IMR-90 (cell line): ENCODE results near the gene CTAG1B. TPM values are rescaled to one million over a fixed set of nuclear protein-coding genes. Genes with fewer than 3 reads are reported as not detected.
A peak's percentile ranks its signal among the peaks of the same experiment; 100 is the strongest.

Experiments
- ATAC-seq: fragments of 200-7000 bp; cut with Tn5 transposase; 2 replicates; pipeline ENCODE4 v1.9.1; 2020; ENCODE audit warnings: low read depth, mild to moderate bottlenecking, moderate library complexity
- BruUV-seq: library from RNA; stranded (reverse); fragments of 400-500 nt; replicated peaks from 2 replicates; lab custom pipeline; 2021; lab: Mats Ljungman, UMichigan
- CTCF ChIA-PET: fragments of 300-600 bp; formaldehyde crosslinking; extraction: SDS; loops from one replicate; lab custom pipeline; 2021; ENCODE audit warnings: antibody characterized with exemption; lab: Yijun Ruan, JAX
- POLR2A ChIA-PET: fragments of 300-600 bp; sonication (Branson Sonifier 250); formaldehyde crosslinking; loops from one replicate; lab custom pipeline; 2022; ENCODE audit warnings: antibody characterized with exemption; ENCODE audit not compliant: unreplicated experiment; lab: Charles Lee
- DNase-seq: peaks from one replicate; pipeline ENCODE4 v3.0.0; 2013
- H2AFZ ChIP-seq: replicated peaks from 2 replicates; pipeline ENCODE3; 2013; ENCODE audit warnings: low read length, mild to moderate bottlenecking; ENCODE audit not compliant: poor library complexity
- H2AK5ac ChIP-seq: 2 replicates; pipeline ENCODE4 v1.6.1; 2013; ENCODE audit warnings: low read depth, low read length, inconsistent platforms
- H2AK9ac ChIP-seq: replicated peaks from 2 replicates; pipeline ENCODE3; 2013; ENCODE audit warnings: mild to moderate bottlenecking, low read depth, low read length, moderate library complexity; ENCODE audit not compliant: poor library complexity
- H2BK120ac ChIP-seq: 2 replicates; pipeline ENCODE4 v1.6.1; 2013; ENCODE audit warnings: low read depth, low read length, inconsistent platforms
- H2BK15ac ChIP-seq: 3 replicates; pipeline ENCODE4 v1.6.1; 2013; ENCODE audit warnings: low read depth, low read length, inconsistent platforms
- H2BK20ac ChIP-seq: 2 replicates; pipeline ENCODE4 v1.6.1; 2013; ENCODE audit warnings: low read depth, mild to moderate bottlenecking, inconsistent platforms, low read length, moderate library complexity
- H2BK5ac ChIP-seq: 2 replicates; pipeline ENCODE4 v1.6.1; 2013; ENCODE audit warnings: mild to moderate bottlenecking, low read depth, low read length, inconsistent platforms; ENCODE audit not compliant: poor library complexity, severe bottlenecking
- H3K14ac ChIP-seq: replicated peaks from 2 replicates; pipeline ENCODE4 v1.6.1; 2013; ENCODE audit warnings: low read depth, low read length, inconsistent platforms
- H3K18ac ChIP-seq: 2 replicates; pipeline ENCODE4 v1.6.1; 2013; ENCODE audit warnings: low read depth, low read length, control low read depth
- H3K23ac ChIP-seq: 2 replicates; pipeline ENCODE4 v1.6.1; 2013; ENCODE audit warnings: low read depth, low read length, inconsistent platforms
- H3K27ac ChIP-seq: 2 replicates; pipeline ENCODE4 v1.5.1; 2013; ENCODE audit warnings: mild to moderate bottlenecking, control low read depth, low read length; ENCODE audit not compliant: insufficient read depth
- H3K27me3 ChIP-seq: 2 replicates; pipeline ENCODE4 v1.6.1; 2013; ENCODE audit warnings: low read length; ENCODE audit not compliant: control insufficient read depth, insufficient read depth
- H3K36me3 ChIP-seq: 2 replicates; pipeline ENCODE4 v1.6.1; 2013; ENCODE audit warnings: low read length, mixed read lengths; ENCODE audit not compliant: control insufficient read depth, insufficient read depth
- H3K4ac ChIP-seq: 2 replicates; pipeline ENCODE4 v1.6.1; 2013; ENCODE audit warnings: low read depth, low read length, inconsistent platforms
- H3K4me1 ChIP-seq: 2 replicates; pipeline ENCODE4 v1.6.1; 2013; ENCODE audit warnings: low read length, mixed read lengths; ENCODE audit not compliant: control insufficient read depth, insufficient read depth
- H3K4me2 ChIP-seq: 2 replicates; pipeline ENCODE4 v1.6.1; 2013; ENCODE audit warnings: low read depth, mild to moderate bottlenecking, control low read depth, low read length, moderate library complexity
- H3K4me3 ChIP-seq: 2 replicates; pipeline ENCODE4 v1.5.1; 2013; ENCODE audit warnings: low read depth, mild to moderate bottlenecking, control low read depth, low read length, moderate library complexity; ENCODE audit not compliant: insufficient read depth
- H3K56ac ChIP-seq: 2 replicates; pipeline ENCODE4 v1.6.1; 2013; ENCODE audit warnings: low read length, inconsistent platforms; ENCODE audit not compliant: insufficient read depth; ENCODE audit errors: extremely low read depth
- H3K79me1 ChIP-seq, 2 experiments: 2 replicates each; pipeline ENCODE4 v1.6.1; 2013; ENCODE audit warnings: low read length in 2 of 2, inconsistent platforms in 1 of 2, low read depth in 1 of 2
- H3K9ac ChIP-seq: 2 replicates; pipeline ENCODE4 v1.6.1; 2013; ENCODE audit warnings: low read depth, low read length, control low read depth
- H3K9me1 ChIP-seq: 2 replicates; pipeline ENCODE4 v1.6.1; 2013; ENCODE audit warnings: low read length, inconsistent platforms; ENCODE audit not compliant: insufficient read depth
- H3K9me3 ChIP-seq: 2 replicates; pipeline ENCODE4 v1.6.1; 2013; ENCODE audit warnings: low read length; ENCODE audit not compliant: control insufficient read depth, insufficient read depth
- H4K20me1 ChIP-seq: 2 replicates; pipeline ENCODE4 v1.6.1; 2013; ENCODE audit warnings: low read length, inconsistent platforms; ENCODE audit not compliant: insufficient read depth
- H4K5ac ChIP-seq: 2 replicates; pipeline ENCODE4 v1.6.1; 2013; ENCODE audit warnings: mild to moderate bottlenecking, low read depth, low read length, control low read depth
- H4K8ac ChIP-seq, 2 experiments: 2 replicates each; pipeline ENCODE4 v1.6.1; 2013; ENCODE audit warnings: low read depth in 2 of 2, low read length in 2 of 2, control low read depth in 1 of 2, inconsistent platforms in 1 of 2
- H4K91ac ChIP-seq: 2 replicates; pipeline ENCODE4 v1.6.1; 2013; ENCODE audit warnings: low read depth, low read length, inconsistent platforms; ENCODE audit not compliant: insufficient read depth
- CEBPB ChIP-seq: IDR thresholded peaks from 2 replicates; pipeline ENCODE4 v1.6.1; 2012; ENCODE audit warnings: low read depth, low read length, improper control_type of control experiment
- CTCF ChIP-seq: conservative IDR thresholded peaks from 2 replicates; pipeline ENCODE4 v1.5.1; 2012; ENCODE audit warnings: mild to moderate bottlenecking, low read depth, low read length, improper control_type of control experiment
- MAFK ChIP-seq: IDR thresholded peaks from 2 replicates; pipeline ENCODE4 v1.6.1; 2012; ENCODE audit warnings: low read depth, low read length, improper control_type of control experiment
- MAZ ChIP-seq: IDR thresholded peaks from 2 replicates; pipeline ENCODE4 v1.6.1; 2012; ENCODE audit warnings: low read depth, mild to moderate bottlenecking, low read length, improper control_type of control experiment, moderate library complexity, borderline replicate concordance
- POLR2A ChIP-seq: IDR thresholded peaks from 2 replicates; pipeline ENCODE4 v1.6.1; 2012; ENCODE audit warnings: mild to moderate bottlenecking, low read depth, low read length
- RFX5 ChIP-seq: IDR thresholded peaks from 2 replicates; pipeline ENCODE4 v1.8.0; 2012; ENCODE audit warnings: low read depth, mild to moderate bottlenecking, low read length, moderate library complexity
- SMC3 ChIP-seq: fragments of 150-350 bp; IDR thresholded peaks from 2 replicates; pipeline ENCODE4 v1.6.1; 2016; ENCODE audit warnings: low read depth, mild to moderate bottlenecking, antibody characterized with exemption, low read length, moderate library complexity
- WGBS, 2 experiments: methylation state at CpG; one replicate each; pipeline versions ENCODE4 v1.1.5 to v1.1.7; 2013; ENCODE audit warnings: missing lambda C conversion rate in 2 of 2; ENCODE audit not compliant: insufficient read length in 1 of 2; ENCODE audit errors: extremely low coverage in 2 of 2; 5-methylcytosine and 5-hydroxymethylcytosine counted together
- dilution Hi-C: fragments of 300-500 bp; cut with HindIII; formaldehyde crosslinking; loops from one replicate; pipeline ENCODE4 v1.14.3; 2018; ENCODE audit warnings: low sequenced_read_pairs; ENCODE audit not compliant: unreplicated experiment
- in situ Hi-C: fragments of 300-500 bp; cut with MboI; formaldehyde crosslinking; loops from 3 replicates; pipeline ENCODE4 v1.14.3; 2019; ENCODE audit warnings: low sequenced_read_pairs, inconsistent platforms, mixed read lengths
- intact Hi-C: fragments of 100-400 bp; cut with micrococcal nuclease; formaldehyde crosslinking; loops from 2 replicates; pipeline ENCODE4 v1.10.0; 2022
- polyA plus RNA-seq, 3 experiments: library from polyadenylated mRNA; depleted of rRNA; stranded (reverse); fragments of >200 nt; gene quantifications; 2 replicates each; pipeline ENCODE4 v1.2.3, GENCODE V29; 2012; ENCODE audit warnings: low replicate concordance in 1 of 3
- total RNA-seq: library from RNA; depleted of rRNA; stranded (reverse); fragments of >200 nt; gene quantifications from 2 replicates; pipeline ENCODE4 v1.2.3, GENCODE V29; 2012

CTAG1B gene
- total and polyA plus RNA-seq, 2 of the 4 experiments (the other 2 are of a cell fraction) = not detected

GRCh38 chrX:154595559-154596249 is 23.4 kb downstream of the CTAG1B start:
- POLR2A ChIA-PET = no interaction called here
- no CpG with 5 or more reads among the region's 2 CpGs for WGBS, 2 experiments
- H3K36me3 ChIP-seq = no peaks in the 10 kb centered on the region
- DNase-seq = no peak
- no peak overlapping the region for H3K23ac ChIP-seq
- H3K56ac ChIP-seq = no peak overlapping the region
- H3K14ac ChIP-seq = no peak overlapping the region
- no peak overlapping the region for H2AK5ac ChIP-seq
- no peak overlapping the region for H2BK15ac ChIP-seq
- peaks cover 20% of the 10 kb centered on the region for H3K27me3 ChIP-seq
- H2BK120ac ChIP-seq = no peak overlapping the region
- H4K8ac ChIP-seq = no peak overlapping the region
- no peak overlapping the region for H2BK5ac ChIP-seq
- H4K91ac ChIP-seq = no peak overlapping the region
- H2BK20ac ChIP-seq = no peak overlapping the region
- BruUV-seq = no TSS peak
- H3K18ac ChIP-seq = no peak overlapping the region
- H3K4me2 ChIP-seq = no peak overlapping the region
- H3K4me3 ChIP-seq = no peak overlapping the region
- H3K79me1 ChIP-seq = no peaks in the 10 kb centered on the region
- H3K9me3 ChIP-seq = peaks cover 11% of the 10 kb centered on the region
- no peak overlapping the region for H3K4ac ChIP-seq
- H3K4me1 ChIP-seq = no peaks in the 10 kb centered on the region; the same call in 1 of the 2 replicates
- dilution Hi-C loops (no loop called here), in situ Hi-C loops (loop anchor here (25.0 kb wide), 1 partner anchor 142 kb away; no protein-coding TSS in a partner anchor), intact Hi-C loops (no loop called here)
- no peak for TF ChIP-seq MAFK
- no peak for TF ChIP-seq MAZ
- TF ChIP-seq CTCF = no peak
- TF ChIP-seq SMC3 = no peak
- no peak for TF ChIP-seq POLR2A
- TF ChIP-seq CEBPB = peak; percentile 8; the same call in 1 of the 2 replicates
- no peak for TF ChIP-seq RFX5
- no peak overlapping the region for H2AFZ ChIP-seq
- CTCF ChIA-PET = no interaction called here
- H3K27ac ChIP-seq = no peak overlapping the region
- no peak overlapping the region for H2AK9ac ChIP-seq
- H4K20me1 ChIP-seq = no peaks in the 10 kb centered on the region
- H3K9me1 ChIP-seq = no peaks in the 10 kb centered on the region
- H3K9ac ChIP-seq = no peak overlapping the region
- ATAC-seq = peak; percentile 33; the same call in 1 of the 2 replicates
- H4K5ac ChIP-seq = no peak overlapping the region
